Measurements from ENCODE around the gene PDZRN3.

DNA sequence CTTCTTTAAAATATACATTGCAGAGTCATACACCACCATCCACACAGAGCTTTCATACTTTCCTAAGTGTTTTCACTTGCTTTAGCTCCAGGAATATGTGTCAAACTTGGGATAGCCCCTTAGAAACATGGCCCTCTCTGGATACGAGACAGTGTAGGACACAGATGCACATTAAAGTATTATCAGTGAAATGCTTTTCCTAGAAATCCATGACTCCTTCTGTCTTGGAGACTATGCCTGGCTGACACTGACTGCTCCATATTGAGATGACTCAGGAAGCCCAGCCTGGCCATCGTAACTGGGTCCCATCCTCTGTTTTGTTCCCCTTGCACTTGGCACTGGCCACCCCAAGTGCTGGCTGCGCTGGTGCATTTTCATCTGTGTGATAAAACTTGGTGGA is 204.8 kb downstream of the PDZRN3 start:
- TF ChIP-seq TOX (CRISPR knock-in tag; IDR thresholded peaks at IDR 0.05; ENCODE audit: borderline replicate concordance) (no peak), TCF4 (CRISPR knock-in tag; IDR thresholded peaks at IDR 0.05; ENCODE audit: borderline replicate concordance) (no peak), BACH2 (CRISPR knock-in tag; IDR thresholded peaks at IDR 0.05; ENCODE audit: borderline replicate concordance) (no peak), ZFP3 (CRISPR knock-in tag; IDR thresholded peaks at IDR 0.05) (no peak), PPARA (CRISPR knock-in tag; IDR thresholded peaks at IDR 0.05; ENCODE audit: borderline replicate concordance) (no peak), ZFP30 (CRISPR knock-in tag; IDR thresholded peaks at IDR 0.05) (no peak)
- TF ChIP-seq, protein P1, sequence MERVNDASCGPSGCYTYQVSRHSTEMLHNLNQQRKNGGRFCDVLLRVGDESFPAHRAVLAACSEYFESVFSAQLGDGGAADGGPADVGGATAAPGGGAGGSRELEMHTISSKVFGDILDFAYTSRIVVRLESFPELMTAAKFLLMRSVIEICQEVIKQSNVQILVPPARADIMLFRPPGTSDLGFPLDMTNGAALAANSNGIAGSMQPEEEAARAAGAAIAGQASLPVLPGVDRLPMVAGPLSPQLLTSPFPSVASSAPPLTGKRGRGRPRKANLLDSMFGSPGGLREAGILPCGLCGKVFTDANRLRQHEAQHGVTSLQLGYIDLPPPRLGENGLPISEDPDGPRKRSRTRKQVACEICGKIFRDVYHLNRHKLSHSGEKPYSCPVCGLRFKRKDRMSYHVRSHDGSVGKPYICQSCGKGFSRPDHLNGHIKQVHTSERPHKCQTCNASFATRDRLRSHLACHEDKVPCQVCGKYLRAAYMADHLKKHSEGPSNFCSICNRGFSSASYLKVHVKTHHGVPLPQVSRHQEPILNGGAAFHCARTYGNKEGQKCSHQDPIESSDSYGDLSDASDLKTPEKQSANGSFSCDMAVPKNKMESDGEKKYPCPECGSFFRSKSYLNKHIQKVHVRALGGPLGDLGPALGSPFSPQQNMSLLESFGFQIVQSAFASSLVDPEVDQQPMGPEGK (CRISPR knock-in tag; IDR thresholded peaks at IDR 0.05; ENCODE audit: borderline replicate concordance), result no peak
- TF ChIP-seq, protein P2, sequence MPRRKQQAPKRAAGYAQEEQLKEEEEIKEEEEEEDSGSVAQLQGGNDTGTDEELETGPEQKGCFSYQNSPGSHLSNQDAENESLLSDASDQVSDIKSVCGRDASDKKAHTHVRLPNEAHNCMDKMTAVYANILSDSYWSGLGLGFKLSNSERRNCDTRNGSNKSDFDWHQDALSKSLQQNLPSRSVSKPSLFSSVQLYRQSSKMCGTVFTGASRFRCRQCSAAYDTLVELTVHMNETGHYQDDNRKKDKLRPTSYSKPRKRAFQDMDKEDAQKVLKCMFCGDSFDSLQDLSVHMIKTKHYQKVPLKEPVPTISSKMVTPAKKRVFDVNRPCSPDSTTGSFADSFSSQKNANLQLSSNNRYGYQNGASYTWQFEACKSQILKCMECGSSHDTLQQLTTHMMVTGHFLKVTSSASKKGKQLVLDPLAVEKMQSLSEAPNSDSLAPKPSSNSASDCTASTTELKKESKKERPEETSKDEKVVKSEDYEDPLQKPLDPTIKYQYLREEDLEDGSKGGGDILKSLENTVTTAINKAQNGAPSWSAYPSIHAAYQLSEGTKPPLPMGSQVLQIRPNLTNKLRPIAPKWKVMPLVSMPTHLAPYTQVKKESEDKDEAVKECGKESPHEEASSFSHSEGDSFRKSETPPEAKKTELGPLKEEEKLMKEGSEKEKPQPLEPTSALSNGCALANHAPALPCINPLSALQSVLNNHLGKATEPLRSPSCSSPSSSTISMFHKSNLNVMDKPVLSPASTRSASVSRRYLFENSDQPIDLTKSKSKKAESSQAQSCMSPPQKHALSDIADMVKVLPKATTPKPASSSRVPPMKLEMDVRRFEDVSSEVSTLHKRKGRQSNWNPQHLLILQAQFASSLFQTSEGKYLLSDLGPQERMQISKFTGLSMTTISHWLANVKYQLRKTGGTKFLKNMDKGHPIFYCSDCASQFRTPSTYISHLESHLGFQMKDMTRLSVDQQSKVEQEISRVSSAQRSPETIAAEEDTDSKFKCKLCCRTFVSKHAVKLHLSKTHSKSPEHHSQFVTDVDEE (CRISPR knock-in tag; IDR thresholded peaks at IDR 0.05), result no peak
- TF ChIP-seq, protein P3, sequence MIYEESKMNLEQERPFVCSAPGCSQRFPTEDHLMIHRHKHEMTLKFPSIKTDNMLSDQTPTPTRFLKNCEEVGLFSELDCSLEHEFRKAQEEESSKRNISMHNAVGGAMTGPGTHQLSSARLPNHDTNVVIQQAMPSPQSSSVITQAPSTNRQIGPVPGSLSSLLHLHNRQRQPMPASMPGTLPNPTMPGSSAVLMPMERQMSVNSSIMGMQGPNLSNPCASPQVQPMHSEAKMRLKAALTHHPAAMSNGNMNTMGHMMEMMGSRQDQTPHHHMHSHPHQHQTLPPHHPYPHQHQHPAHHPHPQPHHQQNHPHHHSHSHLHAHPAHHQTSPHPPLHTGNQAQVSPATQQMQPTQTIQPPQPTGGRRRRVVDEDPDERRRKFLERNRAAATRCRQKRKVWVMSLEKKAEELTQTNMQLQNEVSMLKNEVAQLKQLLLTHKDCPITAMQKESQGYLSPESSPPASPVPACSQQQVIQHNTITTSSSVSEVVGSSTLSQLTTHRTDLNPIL (CRISPR knock-in tag; IDR thresholded peaks at IDR 0.05; ENCODE audit: low read depth), result no peak
